Brain microvascular endothelial cell (primary cell): Measurements from ENCODE around the gene IL1RL2.

Experiments used
- DNase-seq: peaks from one replicate; pipeline ENCODE4 v3.0.0-alpha.2; 2020
- H3K27ac ChIP-seq: fragments of 250-450 bp; sonication (Bioruptor Pico); 2 replicates; pipeline ENCODE4 v1.5.1; 2020; ENCODE audit warnings: mild to moderate bottlenecking, moderate library complexity
- H3K27me3 ChIP-seq: fragments of 250-450 bp; sonication (Bioruptor Pico); replicated peaks from 2 replicates; pipeline ENCODE4 v1.5.1; 2020; ENCODE audit warnings: mild to moderate bottlenecking
- H3K36me3 ChIP-seq: fragments of 250-450 bp; sonication (Bioruptor Pico); replicated peaks from 2 replicates; pipeline ENCODE4 v1.5.1; 2020; ENCODE audit warnings: mild to moderate bottlenecking
- H3K4me3 ChIP-seq: 2 replicates; pipeline ENCODE4 v1.5.1; 2011; ENCODE audit warnings: low read depth, mild to moderate bottlenecking, control low read depth, low read length, moderate library complexity
- CTCF ChIP-seq: IDR thresholded peaks from 2 replicates; pipeline ENCODE4 v1.5.1; 2011; ENCODE audit warnings: low read depth, mild to moderate bottlenecking, moderate library complexity, low read length, control low read depth, inconsistent platforms; ENCODE audit errors: missing control alignments
- in situ Hi-C: cut with HindIII; loops from 2 replicates; pipeline ENCODE4 v1.10.0; 2017; ENCODE audit warnings: low sequenced_read_pairs, low pct_ligation_motif_present

IL1RL2 gene

GRCh38 chr2:102168026-102168771 lies 18.6 kb upstream of the IL1RL2 start:
- TF ChIP-seq CTCF: no peak
- peaks cover 17% of the 10 kb centered on the region for H3K36me3 ChIP-seq
- in situ Hi-C loops: no loop called here

GRCh38 chr2:102171946-102172345 lies 14.9 kb upstream of the IL1RL2 start:
- DNase-seq: no peak
- in situ Hi-C loops: no loop called here
- Histone ChIP-seq H3K27ac (no peak overlapping the region), H3K27me3 (no peaks in the 10 kb centered on the region), H3K36me3 (peaks cover 26% of the 10 kb centered on the region), H3K4me3 (no peak overlapping the region)
- TF ChIP-seq CTCF: no peak

More at GRCh38 chr2:102168026-102168771, 18.6 kb upstream of the IL1RL2 start:
- H3K4me3 ChIP-seq: no peak overlapping the region
- no peak overlapping the region for H3K27ac ChIP-seq
- H3K27me3 ChIP-seq: no peaks in the 10 kb centered on the region
- no peak for DNase-seq

- no peaks in the 10 kb centered on the region for H3K27me3 ChIP-seq
- H3K27ac ChIP-seq: no peak overlapping the region
- TF ChIP-seq CTCF: no peak
- DNase-seq: no peak
- in situ Hi-C loops: no loop called here
- H3K4me3 ChIP-seq: no peak overlapping the region
- H3K36me3 ChIP-seq: peaks cover 32% of the 10 kb centered on the region
These were observed 14.1 kb upstream of the IL1RL2 start for GRCh38 chr2:102172745-102173144.

GRCh38 chr2:102176172-102176571 lies 10.7 kb upstream of the IL1RL2 start:
- Histone ChIP-seq H3K27me3 (no peaks in the 10 kb centered on the region), H3K27ac (no peak overlapping the region), H3K4me3 (no peak overlapping the region), H3K36me3 (peaks cover 28% of the 10 kb centered on the region)
- no peak for DNase-seq
- in situ Hi-C loops: no loop called here
- TF ChIP-seq CTCF: no peak

- H3K27ac ChIP-seq: no peak overlapping the region
- no peak for TF ChIP-seq CTCF
- H3K36me3 ChIP-seq: peaks cover 22% of the 10 kb centered on the region
- DNase-seq: no peak
- H3K27me3 ChIP-seq: no peaks in the 10 kb centered on the region
- in situ Hi-C loops: no loop called here
- H3K4me3 ChIP-seq: no peak overlapping the region
These were observed 8.9 kb upstream of the IL1RL2 start for GRCh38 chr2:102177814-102178478.
